ENCODE measurements around the gene PCARE.

DNA sequence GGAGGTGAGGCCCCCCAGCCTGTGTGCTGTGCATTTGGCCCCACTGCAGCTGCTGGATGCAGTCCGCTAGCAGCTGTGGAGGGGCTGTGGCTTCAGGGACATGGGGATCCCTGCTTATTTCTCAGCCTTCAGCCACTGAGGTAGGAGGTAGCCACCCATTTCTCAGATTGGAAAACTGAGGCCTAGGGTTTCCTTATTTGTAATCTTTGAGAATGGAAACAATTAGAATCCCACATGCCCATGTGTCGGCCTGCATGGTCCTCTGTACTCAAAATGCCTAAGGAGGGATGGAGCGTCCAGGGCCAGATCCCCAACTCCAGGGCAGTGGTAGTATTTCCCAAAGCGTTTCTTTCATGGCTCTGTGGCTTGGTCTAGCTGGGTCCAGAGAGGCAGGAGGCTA is 51.1 kb downstream of the PCARE start:
- no peak for TF ChIP-seq CTCF (IDR thresholded peaks at IDR 0.05)
- TF ChIP-seq EZH2 (IDR thresholded peaks at IDR 0.05; ENCODE audit: borderline replicate concordance, insufficient read depth, low read depth, low read length, poor library complexity, severe bottlenecking), result no peak

Measured in B cell (primary cell).